Effector CD8-positive, alpha-beta T cell (primary cell): ENCODE data around the gene IL16.
"Not testable (repeated sequence)": the region's sequence is repeated elsewhere in the genome, so short reads cannot be mapped to it uniquely, and the experiment has no call there.

Source experiments
- DNase-seq: peaks from one replicate; lab custom pipeline; 2025; lab: John Stamatoyannopoulos, UW

The IL16 gene

GRCh38 chr15:81313686-81314085 is 117.0 kb downstream of the IL16 start:
- no peak for DNase-seq

- no peak for DNase-seq
Measured at GRCh38 chr15:81314378-81314777, 117.7 kb downstream of the IL16 start.

- DNase-seq = no peak
Measured at GRCh38 chr15:81315452-81316175, 118.9 kb downstream of the IL16 start.

- DNase-seq = no peak
Measured at GRCh38 chr15:81316267-81316666, 119.6 kb downstream of the IL16 start.

- DNase-seq = no peak
Measured at GRCh38 chr15:81317642-81318017, 121.0 kb downstream of the IL16 start.

GRCh38 chr15:81321667-81322066 is 125.0 kb downstream of the IL16 start:
- DNase-seq = no peak

- DNase-seq = no peak
Measured at GRCh38 chr15:81322676-81323253, 126.1 kb downstream of the IL16 start.

GRCh38 chr15:81323559-81323943 is 126.9 kb downstream of the IL16 start:
- DNase-seq = no peak

GRCh38 chr15:81323944-81324881 is 127.5 kb downstream of the IL16 start, which contains the start of gene STARD5:
TSS of gene STARD5 (minus strand) at chr15:81324141. CDS start at chr15:81324099, 42 bp downstream.
- peak; percentile 93 for DNase-seq

DNA sequence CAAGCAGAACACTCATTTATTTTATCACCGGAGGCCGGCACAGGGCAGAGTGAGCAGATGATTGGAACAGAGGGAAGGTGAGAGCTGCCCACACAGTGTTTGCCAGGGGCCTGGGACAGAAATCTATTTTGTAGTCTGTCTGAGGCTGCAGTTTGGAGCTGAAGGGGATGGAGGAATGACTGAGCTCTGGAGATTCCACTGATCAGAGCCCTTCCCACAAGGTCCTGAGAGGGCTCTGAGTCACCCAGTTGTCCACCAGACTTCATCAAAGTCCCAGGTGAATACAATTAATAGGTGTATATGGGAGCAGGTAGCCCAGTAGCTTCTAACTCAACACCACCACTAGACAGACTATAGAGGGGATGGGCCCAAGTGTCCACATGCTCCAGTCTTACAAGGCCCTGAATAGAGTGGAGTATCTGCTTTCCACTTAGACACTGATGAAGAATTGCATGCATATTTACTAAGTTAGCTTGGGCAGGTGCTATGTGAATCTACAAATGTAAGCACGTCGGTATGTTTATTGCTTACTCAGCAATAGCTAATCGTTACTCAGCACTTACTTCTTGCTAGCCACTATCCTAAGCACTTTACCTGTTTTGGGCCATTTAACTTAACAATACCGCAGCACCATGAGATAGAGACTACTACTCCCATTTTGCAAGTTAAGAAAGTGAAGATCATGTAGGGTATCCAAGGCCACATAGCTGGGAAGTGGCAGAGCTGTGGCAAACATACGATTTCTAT is 130.0 kb downstream of the IL16 start:
- no peak for DNase-seq

DNA sequence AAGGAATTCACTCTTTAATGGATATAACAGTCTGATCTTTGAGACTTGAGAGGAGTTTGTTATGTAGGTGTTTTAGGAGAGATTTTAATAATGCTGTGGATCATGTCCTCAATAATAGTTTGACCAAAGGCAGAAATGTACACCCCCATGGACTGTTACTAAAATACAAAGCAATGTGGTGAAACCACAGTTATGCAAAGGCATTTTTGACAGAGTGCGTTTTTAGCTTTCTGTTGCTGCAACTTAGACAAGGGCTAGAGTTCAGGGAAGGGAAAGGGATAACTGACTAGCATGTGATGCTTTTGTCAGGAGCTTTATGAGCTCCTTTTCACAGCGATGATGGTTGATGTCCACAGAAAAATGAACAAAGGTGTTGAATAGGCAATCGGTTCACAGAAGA is 130.8 kb downstream of the IL16 start:
- DNase-seq = no peak

DNA sequence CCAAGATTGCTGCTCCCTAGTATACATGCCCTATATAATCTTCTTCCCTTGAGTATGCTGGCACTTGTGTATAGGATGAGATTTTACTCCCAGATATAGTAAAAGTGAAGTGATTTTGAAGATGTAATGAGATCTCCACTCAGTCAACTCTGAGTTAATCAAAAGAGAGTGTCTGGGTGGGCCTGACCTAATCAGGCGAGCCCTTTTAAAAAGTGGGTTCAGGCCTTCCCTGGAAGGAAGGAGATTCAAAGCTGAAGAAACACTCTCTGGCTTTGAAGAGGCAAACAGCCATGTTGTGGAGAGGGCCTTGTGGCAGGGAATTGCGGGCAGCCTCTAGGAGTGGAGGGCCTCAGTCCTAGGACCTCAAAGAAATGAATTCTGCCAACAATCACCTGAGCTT is 132.8 kb downstream of the IL16 start:
- DNase-seq = no peak

DNA sequence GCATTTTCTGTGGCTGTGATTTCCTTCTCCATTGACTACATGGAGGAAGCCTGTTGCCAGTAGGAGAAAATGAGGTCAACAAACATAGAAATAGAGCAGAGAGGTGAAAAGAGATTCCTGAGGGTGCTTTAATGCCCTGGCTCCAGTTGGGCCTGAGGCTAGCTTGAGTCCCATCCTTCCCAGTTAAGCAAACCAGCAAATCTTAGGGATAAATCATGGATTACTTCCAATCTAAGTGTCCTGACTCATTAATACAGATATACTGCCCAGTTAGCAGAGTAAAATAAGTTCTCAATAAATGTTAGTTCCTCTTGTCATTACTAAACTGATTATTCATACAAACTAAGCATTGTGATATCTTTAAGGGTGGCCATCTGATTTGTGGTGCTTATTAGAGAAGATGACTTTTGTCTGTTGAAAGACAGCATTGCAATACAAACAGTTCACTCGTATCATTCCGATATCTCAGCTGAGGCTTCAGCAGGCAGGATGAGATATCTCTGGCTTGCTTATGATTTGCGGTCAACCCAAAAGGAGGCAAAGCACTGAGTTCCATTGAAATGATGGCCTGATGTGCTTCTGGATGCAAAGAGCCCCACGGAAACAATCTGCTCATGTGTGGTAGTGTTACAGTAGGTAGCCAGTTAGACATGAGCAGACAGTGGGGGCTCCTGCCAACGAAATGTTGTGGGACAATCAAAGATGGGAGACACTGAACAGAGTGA is 133.8 kb downstream of the IL16 start:
- no peak for DNase-seq

DNA sequence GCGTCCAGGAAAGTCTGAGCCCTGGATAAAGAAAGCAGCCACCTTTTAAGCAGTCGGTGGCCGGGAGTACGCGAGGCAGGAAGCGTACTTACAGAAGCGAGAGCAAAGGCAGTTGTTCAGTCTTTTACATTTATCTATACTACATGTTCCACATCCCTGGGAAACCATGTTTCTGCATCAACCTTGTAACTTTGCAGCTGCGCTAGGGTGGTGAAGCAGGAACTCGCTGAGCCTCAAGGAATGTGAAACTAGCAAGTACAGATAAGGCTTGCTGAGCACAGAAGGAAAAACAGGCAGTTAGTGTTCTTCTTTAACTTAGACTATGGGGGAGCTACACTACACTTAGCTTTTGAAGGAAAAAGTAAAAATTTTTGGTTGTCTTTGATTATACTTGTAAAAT is 134.5 kb downstream of the IL16 start:
- DNase-seq = not testable (repeated sequence)

DNA sequence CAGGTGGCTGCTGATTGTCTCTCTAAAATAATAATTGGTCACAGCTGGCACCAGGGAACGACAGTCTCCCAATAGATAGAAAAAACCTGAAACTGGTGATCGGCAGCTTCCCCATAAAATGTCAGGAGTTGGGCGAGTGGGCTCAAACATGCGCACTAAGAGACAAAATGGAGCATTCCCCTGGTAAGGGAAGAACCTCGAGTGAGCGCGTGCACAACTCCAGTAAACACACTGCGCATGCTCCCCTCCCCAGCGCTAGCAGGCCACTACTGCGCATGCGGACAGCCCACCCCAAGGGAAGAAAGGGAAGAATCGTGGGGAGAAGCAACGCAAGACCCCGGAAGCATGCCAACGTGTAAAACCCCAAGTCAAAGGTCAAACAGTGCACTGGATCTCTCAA is 134.9 kb downstream of the IL16 start:
- DNase-seq = no peak

DNA sequence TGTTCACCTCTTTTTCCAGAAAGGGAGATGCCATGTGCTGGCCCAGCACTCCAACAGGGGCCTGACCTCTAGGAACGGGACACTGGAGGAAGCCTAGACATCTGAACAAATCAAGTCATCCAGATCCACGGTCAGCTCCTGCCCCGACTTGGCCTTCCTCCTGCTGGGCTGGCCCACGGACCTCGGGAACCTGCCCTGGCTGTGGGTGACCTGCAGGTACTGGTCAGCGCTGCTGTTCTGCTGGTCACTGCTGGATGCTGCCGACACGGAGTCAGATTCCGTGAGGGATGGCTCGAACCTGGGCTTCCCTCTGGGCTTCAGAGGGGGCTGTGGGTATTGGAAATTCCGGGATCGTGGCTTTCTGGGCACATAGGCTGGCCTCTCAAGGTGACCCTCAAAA is 135.6 kb downstream of the IL16 start:
- no peak for DNase-seq

- DNase-seq = no peak
Measured at GRCh38 chr15:81333363-81333762, 136.7 kb downstream of the IL16 start.

DNA sequence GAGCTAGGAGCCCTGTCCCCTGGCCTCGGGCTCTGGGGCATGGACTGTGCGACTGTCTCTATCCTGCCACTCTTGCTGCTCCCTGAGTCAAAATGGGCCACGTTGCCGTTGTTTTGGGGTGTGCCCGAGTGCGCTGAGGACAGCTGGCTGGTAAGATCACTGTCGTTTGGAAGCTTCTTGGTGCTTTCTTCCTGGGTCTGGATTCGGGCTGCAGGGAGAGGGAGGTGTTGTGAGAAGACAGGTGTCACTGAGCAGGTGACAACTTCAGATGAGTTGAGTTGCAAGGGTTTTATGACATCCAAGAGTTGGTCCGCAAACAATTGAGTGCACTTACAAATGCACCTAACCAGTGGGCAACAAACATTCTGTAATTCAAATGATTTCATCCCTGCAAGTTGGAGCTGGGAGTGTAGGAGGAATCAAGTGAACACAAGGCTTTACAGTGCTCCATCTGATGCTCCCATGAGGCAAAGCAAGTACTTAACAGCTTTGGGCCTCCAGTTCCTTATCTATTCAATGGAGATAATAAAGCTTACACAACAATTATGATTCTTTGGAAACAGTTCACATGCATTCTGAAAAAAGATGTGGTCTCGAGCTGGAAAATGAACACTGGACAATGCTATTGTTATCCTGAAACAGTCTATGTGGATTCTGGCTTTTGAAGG is 138.2 kb downstream of the IL16 start:
- no peak for DNase-seq

GRCh38 chr15:81335631-81336030 is 139.0 kb downstream of the IL16 start:
- no peak for DNase-seq

GRCh38 chr15:81336568-81336967 is 139.9 kb downstream of the IL16 start:
- DNase-seq = peak; percentile 23

DNA sequence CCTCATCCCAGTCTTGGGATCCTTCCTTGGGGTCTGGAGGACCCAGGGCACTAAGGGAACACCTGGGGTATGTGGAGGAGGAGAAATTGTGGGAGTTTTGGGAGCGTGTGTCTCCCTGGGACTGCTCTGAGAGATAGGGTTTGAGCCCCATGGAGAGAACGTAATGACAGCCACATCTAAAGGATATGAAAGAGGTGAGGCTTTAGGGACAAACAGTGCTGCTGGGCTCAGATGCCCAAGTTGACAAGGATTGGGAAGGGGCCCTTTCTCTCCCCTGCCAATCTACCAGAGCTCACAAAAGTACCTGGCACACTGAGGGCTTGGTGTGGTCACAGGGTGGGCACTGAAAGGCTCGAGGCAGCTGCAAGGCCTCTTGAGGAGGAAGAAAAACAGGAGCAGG is 140.6 kb downstream of the IL16 start:
- DNase-seq = no peak
